Thyroid gland (tissue), 4 donors: ENCODE measurements around the gene CCDC85C.

Source experiments
- POLR2A ChIP-seq, 2 donors: fragments of 450-650 bp; IDR thresholded peaks; one replicate each; pipeline ENCODE4 v1.6.1; 2017; ENCODE audit warnings: antibody characterized with exemption in 2 of 2, mild to moderate bottlenecking in 2 of 2, moderate library complexity in 1 of 2
- TF ChIP-seq, protein P1 (sequence below), 6 experiments: fragments of 200-600 bp in 3 of 6; fragments of 450-650 bp in 3 of 6; sonication (generic) in 3 of 6; IDR thresholded peaks; one replicate each; pipeline ENCODE4 v1.5.1; 2016 to 2019; ENCODE audit warnings: antibody characterized with exemption in 6 of 6, mild to moderate bottlenecking in 2 of 6, inconsistent platforms in 1 of 6, moderate library complexity in 1 of 6

DNA sequence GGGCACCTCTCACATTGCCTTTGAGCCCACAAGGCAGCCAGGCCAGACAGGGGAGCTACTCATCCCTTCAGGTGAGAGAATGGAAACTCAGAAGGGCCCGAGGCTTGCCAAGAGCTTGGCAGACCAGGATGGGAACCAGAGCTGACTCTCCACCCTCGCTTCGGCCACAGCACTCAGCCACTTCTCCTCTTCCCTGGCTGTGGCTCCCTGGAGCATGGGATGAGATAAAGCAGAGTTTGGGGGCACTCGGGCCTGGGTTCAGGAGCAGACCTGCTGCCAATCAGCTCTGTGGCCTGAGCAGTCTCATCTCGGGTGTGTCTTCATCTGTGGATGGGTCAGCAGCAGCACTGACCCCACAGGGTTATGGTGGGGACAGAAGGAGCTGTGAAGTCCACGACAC lies 20.0 kb upstream of the CCDC85C start:
- TF ChIP-seq, protein P1, sequence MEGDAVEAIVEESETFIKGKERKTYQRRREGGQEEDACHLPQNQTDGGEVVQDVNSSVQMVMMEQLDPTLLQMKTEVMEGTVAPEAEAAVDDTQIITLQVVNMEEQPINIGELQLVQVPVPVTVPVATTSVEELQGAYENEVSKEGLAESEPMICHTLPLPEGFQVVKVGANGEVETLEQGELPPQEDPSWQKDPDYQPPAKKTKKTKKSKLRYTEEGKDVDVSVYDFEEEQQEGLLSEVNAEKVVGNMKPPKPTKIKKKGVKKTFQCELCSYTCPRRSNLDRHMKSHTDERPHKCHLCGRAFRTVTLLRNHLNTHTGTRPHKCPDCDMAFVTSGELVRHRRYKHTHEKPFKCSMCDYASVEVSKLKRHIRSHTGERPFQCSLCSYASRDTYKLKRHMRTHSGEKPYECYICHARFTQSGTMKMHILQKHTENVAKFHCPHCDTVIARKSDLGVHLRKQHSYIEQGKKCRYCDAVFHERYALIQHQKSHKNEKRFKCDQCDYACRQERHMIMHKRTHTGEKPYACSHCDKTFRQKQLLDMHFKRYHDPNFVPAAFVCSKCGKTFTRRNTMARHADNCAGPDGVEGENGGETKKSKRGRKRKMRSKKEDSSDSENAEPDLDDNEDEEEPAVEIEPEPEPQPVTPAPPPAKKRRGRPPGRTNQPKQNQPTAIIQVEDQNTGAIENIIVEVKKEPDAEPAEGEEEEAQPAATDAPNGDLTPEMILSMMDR (IDR thresholded peaks at IDR 0.05), result no peak
- no peak for TF ChIP-seq POLR2A (IDR thresholded peaks at IDR 0.05)
